Hypothalamus (tissue), 51 donors: ENCODE results near the gene KNTC1.
"Not testable (repeated sequence)": the region's sequence is repeated elsewhere in the genome, so short reads cannot be mapped to it uniquely, and the experiment has no call there.

Experiments used
- DNase-seq, 51 donors: peaks; one replicate each; lab custom pipeline; 2025; lab: John Stamatoyannopoulos, UW

The KNTC1 gene

DNA sequence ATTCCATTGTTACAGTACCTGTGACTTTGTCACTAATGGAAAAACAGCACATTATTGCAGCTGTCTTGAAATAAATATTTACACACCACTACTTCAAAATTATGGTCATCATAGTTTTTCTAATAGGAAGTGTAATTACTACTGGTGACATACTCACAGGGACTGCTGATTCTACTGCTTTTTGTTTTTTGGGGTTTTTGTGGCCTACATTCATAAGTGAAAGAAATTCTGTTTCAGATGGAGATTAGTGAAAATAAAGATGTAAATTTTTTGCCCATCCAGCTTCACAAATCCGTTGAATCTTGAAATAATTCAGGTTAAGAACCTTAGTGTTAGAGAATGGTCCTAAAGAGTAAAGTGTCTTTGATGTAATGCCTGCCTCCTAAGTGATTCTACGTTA lies 17.5 kb downstream of the KNTC1 start:
- DNase-seq = no peak

GRCh38 chr12:122545855-122546254 lies 18.8 kb downstream of the KNTC1 start:
- DNase-seq = no peak

DNA sequence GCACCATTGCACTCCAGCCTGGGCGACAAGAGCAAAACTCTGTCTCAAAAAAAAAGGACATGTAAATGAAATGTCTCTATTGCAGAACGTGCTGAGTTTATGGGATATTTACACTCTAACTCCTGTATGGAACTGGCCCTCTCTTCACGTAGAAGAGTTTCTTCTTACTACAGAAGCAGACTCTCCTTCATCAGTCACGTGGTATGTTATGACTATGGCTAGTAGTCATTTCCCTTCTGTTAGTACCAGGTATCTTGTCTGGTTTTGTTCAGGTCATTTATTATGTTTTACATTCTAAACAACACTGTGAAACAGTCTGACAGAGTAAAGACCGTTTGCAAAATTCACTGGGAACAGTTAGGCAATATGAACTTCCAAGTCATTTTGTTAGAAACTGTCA lies 20.3 kb downstream of the KNTC1 start:
- DNase-seq = no peak

DNA sequence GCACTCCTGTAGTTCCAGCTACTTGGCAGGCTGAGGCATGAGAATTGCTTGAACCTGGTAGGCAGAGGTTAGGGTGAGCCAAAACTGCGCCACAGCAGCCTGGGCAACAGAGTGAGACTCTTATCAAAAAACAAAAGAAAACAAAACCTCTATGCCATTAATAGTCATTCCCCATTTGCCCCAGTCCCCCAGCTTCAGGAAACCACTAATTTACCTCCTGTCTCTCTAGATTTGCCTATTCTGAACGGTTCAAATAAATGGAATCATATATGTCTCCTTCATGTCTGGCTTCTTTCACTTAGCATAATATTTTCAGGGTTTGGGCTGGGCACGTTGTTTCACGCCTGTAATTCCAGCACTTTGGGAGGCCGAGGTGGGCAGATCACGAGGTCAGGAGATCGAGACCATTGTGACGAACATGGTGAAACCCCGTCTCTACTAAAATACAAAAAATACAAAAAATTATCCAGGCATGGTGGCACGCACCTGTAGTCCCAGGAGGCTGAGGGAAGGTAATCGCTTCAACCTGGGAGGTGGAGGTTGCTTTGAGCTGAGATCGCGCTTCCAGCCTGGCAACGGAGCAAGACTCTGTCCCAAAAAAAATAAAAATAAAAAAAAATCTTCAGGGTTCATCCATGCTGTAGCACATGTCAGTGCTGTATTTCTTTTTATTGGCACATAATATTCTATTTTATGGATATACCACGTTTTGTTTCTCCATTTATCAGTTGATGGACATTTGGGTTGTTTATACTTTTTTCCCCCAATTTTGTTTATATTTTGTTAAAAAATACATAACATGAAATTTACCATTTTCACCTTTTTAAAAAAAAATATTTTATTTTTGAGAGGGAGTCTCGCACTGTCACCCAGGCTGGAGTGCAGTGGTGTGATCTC lies 31.9 kb downstream of the KNTC1 start:
- no peak for DNase-seq

DNA sequence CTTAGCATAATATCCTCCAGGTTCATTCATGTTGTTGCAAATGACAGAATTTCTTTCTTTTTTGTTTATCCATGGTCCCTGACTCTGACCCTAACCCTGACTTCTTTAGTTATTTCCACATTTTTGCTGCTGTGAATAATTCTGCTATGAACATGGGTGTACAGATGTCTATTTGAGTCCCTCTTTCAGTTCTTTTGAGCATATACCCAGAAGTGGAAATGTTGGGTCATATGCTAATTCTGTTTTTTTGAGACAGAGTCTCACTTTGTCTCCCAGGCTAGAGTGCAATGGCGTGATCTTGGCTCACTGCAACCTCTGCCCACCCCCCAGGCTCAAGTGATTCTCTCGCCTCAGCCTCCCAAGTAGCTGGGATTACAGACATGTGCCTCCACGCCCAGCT lies 33.1 kb downstream of the KNTC1 start:
- no peak for DNase-seq

- DNase-seq = no peak
These were observed 36.3 kb downstream of the KNTC1 start for GRCh38 chr12:122563361-122563760.

DNA sequence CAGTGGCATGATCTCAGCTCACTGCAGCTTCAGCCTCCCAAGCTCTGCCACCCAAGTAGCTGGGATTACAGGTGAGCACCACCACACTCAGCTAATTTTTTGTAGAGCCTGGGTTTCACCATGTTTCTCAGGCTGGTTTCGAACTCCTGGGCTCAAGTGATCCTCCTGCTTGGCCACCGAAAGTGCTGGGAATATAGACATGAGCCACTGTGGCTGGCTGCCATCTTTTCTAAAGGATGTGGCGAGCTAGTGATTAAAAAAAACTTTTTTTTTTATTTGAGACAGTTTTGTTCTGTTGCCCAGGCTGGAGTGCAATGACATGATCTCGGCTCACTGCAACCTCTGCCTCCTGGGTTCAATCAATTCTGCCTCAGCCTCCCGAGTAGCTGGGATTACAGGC lies 39.8 kb downstream of the KNTC1 start:
- not testable (repeated sequence) for DNase-seq

DNA sequence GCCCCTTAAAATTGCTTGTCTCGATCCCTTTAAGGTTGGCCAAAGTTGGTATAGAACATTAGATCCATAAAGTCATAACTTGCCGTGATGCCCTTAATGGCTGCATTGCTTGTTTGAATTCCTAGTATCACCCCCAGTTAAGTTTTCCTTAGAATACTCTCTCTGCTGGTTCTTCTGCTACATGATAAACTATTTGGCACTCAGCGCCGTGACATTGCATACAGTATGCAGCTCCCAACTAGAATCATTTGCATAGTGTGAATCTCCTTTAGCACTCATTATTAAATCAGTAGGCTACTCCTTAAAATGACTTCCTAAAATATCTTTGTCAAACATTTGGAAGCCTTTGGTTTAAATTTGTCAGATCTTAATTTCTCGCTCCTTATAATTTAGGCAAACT lies 42.2 kb downstream of the KNTC1 start:
- DNase-seq = no peak

DNA sequence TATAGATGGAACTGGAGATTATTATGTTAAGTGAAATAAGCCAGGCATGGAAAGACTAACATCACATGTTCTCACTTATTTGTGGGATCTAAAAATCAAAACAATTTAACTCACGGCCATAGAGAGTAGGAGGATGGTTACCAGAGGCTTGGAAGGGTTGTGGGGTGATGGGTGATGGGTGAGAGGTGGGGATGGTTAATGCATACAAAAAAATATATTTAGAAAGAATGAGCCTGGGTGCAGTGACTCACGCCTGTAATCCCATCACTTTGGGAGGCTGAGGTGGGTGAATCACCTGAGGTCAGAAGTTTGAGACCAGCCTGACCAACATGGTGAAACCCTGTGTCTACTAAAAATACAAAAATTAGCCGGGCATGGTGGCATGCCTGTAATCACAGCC lies 43.0 kb downstream of the KNTC1 start:
- not testable (repeated sequence) for DNase-seq

- DNase-seq = no peak
These were observed 44.8 kb downstream of the KNTC1 start for GRCh38 chr12:122571821-122572220.

- DNase-seq = not testable (repeated sequence)
These were observed 56.2 kb downstream of the KNTC1 start for GRCh38 chr12:122583294-122583693.

DNA sequence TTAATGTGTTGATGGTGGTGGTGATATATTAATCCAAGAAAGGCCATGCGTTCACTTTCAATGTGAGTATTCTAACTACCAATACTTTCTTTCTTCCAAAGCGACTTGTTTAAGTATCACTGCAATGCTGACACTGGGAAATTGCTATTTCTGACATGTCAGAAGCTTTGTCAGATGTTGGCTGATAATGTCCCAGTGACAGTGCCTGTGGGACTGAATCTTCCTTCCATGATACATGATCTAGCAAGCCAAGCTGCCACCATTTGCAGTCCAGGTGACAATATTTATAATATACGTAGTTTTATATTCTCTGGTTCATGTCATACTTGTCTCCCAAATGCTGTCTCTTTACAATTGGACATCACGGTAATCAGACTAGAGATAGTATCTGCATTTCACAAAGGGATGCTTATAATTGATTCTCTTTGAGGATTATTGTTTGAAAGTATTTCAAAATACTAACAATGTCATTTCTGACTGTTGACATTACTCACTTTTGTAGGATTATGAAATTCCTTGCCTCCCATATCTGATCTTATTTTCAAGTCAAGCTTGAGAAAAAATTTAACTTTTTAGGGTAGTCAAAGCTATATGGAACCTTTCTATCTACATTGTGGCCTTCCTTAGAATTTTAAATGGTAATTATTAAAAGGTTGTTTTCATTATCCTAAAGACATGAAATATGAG lies 57.3 kb downstream of the KNTC1 start:
- DNase-seq = no peak

DNA sequence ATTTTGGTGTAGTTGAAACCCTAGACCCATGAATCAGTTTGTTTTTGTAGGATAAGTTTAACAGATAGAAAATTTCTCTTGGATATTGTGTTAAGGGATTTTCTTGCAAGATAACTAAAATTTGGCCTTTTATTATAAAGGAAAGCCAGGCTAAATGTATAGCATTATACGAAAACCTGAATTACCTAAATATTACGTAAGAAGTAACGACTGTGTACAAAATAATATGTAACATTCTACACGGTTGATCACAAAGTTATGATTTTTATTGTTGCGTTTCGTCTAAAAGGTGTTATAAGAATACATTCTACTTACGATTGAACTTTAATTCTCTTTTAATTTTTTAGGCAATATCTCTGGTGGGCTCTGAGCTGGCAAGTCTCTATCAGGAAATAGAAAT lies 63.9 kb downstream of the KNTC1 start:
- no peak for DNase-seq

- DNase-seq = not testable (repeated sequence)
These were observed 64.9 kb downstream of the KNTC1 start for GRCh38 chr12:122591966-122592365.

- not testable (repeated sequence) for DNase-seq
These were observed 65.5 kb downstream of the KNTC1 start for GRCh38 chr12:122592543-122592942.

DNA sequence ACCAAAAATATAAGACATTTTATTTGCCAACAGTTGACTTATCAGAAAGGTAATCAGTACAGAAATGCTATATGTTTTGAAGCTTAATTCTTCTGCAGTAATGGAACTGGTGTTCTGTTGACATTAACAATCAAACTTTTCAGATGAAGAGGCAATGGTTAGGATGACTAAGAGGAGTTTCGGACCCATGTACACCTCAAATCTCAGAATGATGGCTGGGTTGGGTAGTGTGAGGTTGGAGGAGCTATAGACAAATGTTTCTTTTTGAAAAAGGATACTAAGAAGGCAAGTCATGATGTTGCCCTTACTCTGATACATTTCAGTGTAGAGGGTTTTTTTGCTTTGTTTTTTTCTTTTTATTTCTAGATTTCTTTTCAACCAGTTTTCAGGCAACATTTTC lies 66.9 kb downstream of the KNTC1 start:
- no peak for DNase-seq

DNA sequence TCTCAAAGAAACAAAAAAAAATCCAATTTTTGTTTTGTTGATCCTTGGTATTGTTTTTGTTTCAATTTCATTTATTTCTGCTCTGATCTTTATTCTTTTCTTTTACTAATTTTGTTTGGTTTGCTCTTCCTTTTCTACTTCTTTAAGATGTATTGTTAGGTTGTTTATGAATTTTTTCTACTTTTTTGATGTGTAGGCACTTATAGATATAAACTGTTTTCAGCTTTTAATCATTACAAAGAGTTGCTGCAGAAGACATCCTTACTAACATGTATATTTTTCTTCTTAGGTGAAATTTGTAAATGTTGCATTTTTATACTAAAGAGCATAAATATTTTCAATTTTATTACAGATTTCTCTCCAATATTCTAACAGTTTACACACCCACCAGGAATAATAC lies 69.8 kb downstream of the KNTC1 start:
- no peak for DNase-seq

GRCh38 chr12:122602456-122602855 lies 75.4 kb downstream of the KNTC1 start:
- DNase-seq = no peak

GRCh38 chr12:122604993-122605392 lies 77.9 kb downstream of the KNTC1 start:
- no peak for DNase-seq

- no peak for DNase-seq
These were observed 82.7 kb downstream of the KNTC1 start for GRCh38 chr12:122609732-122610131.

DNA sequence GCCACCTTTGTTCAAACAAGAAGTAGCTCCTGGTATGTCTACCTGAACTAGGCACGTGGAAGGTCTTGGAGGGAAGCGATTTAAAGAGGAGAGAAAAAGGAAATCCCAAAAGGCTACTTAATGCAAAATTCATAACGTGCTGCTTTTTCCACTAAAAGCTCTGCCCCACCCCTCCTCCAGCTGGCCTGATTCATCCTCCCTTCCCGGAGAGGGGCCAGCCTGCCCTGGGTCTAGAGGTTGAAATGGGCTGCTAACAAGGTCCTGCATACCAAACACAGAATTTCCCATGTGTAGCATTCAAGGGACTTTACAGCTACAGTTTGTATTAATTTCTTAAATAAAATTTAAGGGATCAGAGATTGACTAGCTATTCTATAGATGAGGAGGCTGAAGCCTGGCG lies 83.2 kb downstream of the KNTC1 start:
- DNase-seq = no peak

- no peak for DNase-seq
These were observed 83.9 kb downstream of the KNTC1 start for GRCh38 chr12:122610911-122611310.
